GM19193 (cell line): Measurements from ENCODE around the gene MED25.

ENCODE experiments used
- POLR2A ChIP-seq: IDR thresholded peaks from 4 replicates; pipeline ENCODE4 v1.6.1; 2011; ENCODE audit not compliant: insufficient read depth, insufficient read length; ENCODE audit errors: extremely low read depth

The MED25 gene

DNA sequence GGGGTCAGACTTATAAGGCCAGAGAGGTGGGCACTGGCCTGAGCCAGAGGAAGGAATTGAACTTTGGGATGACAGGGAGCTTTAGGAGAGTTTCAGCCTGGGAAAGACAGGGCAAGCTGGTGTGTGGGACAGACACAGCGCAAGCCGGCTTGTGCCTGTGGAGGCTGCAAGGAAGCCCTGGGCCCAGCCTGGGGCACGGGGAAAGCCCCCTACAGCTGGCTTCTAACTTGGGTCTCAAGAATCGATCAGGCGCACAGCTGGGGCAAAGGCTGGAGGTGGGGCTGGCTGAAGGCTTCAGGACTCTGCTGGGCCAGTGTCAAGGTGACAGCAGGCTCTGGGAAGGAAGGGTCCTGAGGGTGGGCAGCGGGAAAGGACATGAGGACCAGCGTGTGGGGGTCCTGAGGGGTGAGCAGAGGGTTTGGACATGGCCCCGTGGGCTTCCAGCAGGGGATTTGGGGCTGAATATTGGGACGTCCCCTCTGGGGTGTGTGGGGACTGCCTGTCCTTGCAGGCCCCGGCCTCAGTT lies 35.8 kb downstream of the MED25 start:
- TF ChIP-seq POLR2A: no peak

DNA sequence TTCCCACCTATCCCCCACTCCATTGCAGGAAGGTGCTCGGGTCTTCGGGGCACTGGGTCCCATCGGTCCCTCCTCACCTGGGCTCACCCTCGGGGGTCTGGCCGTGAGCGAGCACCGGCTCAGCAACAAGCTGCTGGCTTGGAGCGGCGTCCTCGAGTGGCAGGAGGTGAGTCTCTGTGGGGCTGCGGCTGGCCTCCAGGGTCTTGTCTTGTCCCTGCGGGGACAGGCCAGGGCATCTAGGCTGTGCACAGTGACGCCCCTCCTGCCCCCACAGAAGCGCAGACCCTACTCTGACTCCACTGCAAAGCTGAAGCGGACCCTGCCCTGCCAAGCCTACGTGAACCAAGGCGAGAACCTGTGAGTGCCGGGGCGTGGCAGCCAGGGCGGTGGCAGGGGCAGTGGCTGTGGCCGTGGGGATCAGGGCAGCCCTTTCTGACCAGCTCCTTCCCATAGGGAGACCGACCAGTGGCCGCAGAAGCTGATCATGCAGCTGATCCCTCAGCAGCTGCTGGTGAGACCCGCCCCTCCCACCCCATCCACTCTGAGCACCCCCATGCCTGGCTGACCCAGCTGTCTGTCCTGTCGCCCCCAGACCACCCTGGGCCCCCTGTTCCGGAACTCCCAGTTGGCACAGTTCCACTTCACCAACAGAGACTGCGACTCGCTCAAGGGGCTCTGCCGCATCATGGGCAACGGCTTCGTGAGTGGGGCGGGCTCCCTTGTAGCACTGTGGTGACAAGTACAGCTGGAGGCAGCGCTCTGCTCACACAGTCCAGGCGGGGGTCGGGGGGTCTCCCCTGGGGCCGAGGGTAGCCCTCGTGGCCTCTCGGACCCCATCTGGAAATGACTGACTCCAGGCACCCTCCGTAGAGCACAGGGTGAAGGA lies 36.5 kb downstream of the MED25 start:
- no peak for TF ChIP-seq POLR2A

DNA sequence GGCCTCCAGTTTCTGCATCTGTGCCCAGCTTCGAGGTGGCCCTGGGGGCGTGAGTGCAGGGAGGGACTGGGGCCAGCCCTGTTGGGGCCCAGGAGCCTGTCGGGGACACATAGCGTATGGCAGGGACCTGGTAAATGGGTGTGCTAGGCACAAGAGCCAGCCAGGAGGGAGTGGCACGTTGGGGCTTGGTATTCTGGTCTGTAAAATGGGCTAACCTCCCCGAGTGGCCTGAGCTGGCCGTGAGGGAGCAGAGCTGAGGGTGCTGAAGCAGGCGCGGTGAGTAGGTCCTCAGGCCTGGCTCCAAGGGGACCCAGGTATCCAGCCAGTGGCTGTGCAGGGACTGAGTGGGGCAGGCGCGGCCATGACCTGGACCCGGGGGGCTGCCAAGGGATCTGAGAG lies 37.2 kb downstream of the MED25 start:
- TF ChIP-seq POLR2A: no peak

DNA sequence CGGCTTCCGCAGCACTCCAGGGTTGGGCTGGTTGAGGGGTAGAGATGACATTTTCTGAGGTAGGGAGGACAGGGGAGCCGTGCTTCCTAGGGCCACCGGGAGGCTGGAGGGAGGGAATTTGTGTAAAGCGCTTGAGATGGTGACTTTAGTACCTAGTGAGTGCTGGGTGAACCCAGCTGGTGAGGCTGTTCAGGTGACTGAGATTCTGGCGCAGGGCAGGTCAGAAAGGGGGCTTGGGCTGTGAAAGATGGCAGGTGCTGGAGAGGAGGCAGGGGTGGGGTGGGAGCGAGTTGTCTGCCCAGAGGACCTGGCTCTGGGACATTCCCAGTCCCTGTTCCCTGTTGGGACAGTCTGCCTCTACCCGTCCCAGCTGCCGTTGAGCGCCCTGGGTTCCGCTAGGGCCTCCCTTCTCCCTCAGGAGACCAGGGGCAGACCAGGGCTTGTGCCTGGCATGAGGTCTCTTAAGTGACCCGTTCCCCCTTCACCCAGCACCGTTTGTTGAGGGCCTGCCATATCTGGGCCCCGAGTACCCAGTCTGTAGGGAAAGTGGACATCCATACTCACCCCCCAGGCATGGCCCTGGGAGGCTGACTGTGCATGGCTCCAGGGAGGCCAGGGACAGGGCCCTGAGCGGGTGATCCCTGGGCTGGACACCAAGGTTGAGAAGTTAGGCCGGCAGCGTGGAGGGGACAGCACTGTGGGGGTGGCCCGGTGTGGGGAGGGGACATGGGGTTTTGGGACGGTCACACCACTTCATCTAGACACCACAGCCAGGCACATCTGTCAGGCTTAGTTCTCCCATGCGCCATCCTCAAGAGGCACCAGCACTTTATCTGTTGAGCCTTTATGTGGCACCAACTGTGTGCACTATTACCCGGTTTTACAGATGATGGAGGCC lies 37.8 kb downstream of the MED25 start:
- no peak for TF ChIP-seq POLR2A

DNA sequence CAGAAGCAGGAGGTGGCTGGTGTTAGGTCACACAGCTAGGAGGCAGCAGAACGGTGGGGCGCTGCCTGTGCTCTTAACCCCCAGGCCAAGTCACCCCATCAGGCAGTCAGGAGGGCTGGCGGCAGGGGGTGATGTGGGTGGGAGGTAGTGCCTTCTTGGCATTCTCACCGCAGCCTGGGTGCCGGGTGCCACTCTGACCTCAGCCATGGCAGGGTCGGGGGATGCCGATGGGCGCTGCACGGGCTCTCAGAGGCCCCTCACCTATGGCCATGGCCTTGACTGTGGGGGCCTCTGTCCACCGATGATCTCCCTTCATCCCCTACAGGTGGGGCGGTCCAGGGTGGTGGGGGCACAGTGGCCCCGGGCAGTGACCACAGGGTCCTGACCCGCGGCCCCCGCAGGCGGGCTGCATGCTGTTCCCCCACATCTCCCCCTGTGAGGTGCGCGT lies 38.5 kb downstream of the MED25 start:
- no peak for TF ChIP-seq POLR2A

DNA sequence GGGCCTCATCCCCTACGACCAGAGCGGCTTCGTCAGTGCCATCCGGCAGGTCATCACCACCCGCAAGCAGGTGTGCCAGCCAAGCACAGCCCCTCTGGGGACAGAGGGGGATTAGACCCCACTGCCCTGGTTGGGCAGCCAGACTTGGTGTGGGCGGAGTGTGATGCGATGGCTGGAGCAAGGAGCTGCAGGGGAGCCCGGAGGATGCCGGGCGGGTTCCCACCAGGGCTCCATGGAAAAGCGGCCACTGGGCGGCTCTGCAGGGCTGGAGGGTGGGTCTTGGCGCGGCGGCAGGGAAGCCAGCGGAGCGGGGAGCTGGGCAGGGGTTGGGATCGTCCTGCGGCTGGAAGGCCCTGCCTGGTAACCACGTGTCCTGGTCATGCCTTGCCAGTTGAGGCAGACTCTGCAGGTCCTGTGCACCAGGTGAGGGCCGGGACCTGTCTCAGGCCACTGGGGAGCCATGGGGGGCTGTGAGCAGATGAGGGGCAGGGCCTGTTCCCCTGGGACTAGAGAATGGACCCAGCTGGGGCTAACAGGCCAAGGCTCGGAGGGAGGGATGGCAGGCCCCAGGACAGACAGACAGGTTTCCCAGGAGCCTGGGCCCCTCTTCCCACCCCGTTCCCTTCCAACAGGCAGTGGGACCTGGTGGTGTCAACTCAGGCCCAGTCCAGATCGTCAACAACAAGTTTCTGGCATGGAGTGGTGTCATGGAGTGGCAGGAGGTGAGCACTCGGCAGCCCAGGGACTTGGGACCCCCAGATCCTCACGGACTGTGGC lies 39.2 kb downstream of the MED25 start:
- TF ChIP-seq POLR2A: no peak

DNA sequence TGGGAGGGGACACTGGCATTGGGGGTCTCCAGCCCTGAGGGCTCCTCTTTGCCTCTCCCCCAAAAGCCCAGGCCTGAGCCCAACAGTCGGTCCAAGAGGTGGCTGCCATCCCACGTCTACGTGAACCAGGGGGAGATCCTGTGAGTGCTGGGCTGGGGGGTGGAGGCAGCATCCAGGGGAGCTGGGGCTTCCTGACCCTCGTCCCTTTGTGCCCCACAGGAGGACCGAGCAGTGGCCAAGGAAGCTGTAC lies 39.7 kb downstream of the MED25 start:
- no peak for TF ChIP-seq POLR2A

DNA sequence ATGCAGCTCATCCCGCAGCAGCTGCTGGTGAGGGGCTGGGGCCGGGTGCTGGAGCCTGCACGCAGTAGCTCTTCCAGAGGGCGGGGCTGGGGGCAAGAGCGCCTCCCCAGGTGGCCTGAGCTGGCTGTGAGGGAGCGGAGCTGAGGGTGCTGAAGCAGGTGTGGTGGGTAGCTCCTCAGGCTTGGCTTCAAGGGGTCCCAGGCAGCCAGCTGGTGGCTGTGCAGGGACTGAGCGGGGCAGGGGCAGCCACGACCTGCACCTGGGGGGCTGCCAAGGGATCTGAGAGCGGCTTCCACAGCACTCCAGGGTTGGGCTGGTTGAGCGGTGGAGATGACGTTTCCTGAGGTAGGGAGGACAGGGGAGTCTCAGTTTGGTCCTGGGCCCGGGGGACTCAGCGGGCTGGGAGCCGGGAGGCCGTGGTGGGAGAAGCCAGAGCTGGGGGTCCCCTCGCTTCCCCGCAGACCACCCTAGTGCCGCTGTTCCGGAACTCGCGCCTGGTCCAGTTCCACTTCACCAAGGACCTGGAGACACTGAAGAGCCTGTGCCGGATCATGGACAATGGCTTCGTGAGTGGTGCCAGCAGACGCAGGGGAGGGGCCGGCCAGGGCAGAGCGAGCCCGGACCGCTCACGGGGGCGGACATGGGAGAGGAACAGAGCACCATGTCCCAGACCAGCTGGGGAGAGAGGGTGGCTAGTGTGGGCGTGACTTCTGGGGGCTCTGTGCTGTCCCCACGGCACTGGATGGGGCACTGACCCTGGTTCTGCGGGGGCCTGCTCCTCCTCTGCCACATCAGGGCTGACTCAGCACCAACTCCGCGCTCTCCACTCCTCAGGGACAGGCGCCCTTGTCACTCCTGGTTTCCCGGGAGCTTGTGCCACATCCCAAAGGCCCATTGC lies 40.2 kb downstream of the MED25 start:
- no peak for TF ChIP-seq POLR2A

DNA sequence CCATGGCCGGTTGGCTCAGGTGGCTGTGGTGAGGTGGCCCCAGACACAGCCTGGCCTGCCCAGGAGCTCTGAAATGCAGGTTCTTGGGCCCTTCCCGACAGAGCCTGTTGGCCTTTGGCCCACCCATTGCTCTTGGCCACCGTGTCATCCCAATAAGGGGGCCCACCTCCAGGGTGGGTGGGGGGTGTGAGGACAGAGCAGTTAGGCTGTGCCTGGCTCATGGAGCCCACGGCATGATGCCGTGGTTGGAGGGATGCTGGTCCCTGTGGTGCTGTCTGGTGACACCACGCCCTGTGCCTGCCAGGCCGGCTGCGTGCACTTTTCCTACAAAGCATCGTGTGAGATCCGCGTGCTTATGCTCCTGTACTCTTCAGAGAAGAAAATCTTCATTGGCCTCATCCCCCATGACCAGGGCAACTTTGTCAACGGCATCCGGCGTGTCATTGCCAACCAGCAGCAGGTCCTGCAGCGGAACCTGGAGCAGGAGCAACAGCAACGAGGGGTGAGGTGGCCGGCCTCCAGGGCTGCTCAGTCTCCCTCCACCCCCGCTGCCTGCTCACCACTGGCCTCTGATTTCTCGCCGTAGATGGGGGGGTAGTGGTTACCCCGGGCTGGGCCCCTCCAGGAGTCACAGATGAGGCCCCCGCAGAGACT lies 41.7 kb downstream of the MED25 start:
- TF ChIP-seq POLR2A: no peak

DNA sequence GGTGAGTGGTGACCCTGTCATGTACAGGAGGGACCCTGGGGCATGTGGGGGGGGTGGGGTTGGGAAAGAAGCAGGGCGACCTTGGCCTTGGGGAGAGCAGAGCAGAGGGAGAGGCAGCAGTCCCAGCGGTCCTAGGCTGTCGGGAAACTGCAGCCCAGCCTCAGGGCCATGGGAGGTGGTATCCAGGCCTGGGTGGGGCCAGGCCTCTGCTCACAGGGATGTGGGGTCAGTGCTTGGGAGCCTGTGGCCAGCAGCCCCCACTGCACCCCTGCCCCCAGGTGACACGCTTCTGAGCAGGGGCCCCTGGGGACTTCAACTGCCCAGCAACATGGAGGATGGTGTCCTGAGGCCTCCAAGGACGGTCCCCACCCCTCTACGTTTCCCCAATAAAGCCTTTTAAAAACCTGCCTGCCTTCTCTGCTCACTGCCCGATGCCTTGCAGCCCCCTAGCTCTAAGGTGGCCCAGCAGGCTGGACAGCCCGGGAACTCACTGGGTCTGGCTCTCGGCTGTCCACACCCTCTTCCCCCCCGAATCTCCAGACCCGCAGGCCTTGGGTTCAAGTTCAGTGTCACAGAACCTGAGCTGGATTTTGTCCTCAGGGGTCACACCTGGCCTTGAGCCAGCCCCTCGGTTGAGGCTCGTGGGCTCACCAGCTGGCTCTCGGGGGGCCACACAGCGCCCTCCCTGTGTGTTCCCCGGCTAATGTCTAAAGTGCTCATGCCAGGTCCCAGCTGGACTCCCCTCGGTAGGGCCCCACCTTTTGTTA lies 42.4 kb downstream of the MED25 start:
- TF ChIP-seq POLR2A: no peak

DNA sequence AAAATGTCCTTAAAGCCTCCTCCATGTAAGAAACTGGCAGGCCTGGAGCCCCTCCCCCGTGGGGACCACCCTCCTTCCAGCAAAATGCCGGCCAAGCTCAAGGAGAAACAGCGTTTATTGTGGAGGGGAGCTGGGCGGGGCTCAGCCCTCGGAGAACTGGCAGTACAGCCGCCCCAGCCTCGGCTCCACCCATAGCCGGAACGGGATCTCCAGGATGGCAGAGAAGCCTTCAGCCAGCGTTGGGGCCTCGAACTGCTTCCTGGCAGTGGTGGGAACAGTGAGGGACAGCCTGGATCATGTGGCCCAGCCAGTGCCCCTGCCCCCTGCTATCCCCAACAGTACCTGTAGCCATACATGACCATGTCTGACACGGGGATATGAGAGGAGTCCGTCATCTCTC lies 43.0 kb downstream of the MED25 start:
- no peak for TF ChIP-seq POLR2A

DNA sequence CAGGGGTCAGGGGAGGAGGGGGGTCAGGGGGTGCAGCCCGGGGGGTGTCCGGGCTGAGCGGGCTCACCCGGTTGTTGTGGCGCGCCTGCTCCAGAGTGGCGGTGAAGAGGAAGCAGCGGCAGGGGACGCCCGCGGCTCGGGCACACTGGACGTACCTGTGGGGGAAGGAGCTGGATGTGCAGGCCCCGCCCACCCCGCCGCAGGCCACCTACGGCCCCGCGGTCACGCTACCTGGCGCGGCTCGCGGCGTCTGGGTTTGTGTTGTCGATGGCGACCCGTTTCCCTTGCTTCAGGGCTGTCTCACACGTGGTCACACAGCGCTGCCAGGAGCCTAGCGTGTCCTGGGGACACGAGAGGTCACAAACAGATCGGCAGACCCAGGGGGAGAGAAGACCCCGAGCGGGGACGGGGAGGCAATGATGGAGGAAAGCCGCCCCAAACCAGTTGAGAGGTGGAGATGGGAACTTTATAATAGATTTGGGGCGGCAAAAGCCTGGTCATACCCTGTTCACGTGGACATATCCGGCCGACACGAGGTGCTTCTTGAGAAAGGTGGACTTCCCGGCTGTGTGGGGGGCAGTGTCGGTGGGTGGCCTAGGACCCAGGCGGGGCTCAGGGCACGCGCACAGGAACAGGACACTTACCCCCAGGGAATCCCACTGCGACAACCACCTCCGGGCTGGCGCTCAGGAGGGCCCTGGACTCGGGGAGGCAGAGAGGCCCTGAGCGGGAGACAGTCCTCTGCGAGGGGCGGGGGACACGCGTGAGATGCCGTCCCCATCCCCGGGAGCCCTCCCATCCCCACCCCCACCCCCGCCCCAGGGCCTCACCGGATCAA lies 43.7 kb downstream of the MED25 start:
- TF ChIP-seq POLR2A: no peak
